ENCODE measurements around the gene PPP1R13B. TPM values are rescaled to one million over a fixed set of nuclear protein-coding genes. Genes with fewer than 3 reads are reported as not detected.

PPP1R13B gene
- polyA plus RNA-seq, 1 donor (not counting 4 experiments of a cell fraction or from before 2014, with no cell fraction given) = 7.7 TPM

DNA sequence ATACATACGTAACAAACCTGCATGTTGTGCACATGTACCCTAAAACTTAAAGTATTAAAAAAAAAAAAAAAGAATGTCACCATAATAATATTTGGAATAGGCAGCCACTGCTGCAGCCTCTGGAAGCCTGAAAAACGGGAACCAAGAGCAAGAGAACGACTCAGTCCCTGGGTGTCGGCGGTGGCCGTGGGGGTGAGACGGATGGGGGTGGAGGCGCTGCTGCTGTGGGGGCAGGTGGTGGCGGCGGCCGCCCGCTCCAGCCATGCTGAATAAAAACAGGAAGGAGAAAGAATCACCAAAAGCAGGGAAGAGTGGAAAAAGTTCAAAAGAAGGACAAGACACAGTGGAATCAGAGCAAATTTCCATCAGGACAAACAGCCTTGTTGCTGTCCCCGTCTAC, 84.8 kb downstream of the PPP1R13B start:
- Histone ChIP-seq H3K9me1 (ENCODE audit: control insufficient read depth, extremely low read depth, insufficient read depth, low read length) (no peaks in the 10 kb centered on the region), H3K27ac (ENCODE audit: control insufficient read depth, insufficient read depth, low read length) (no peak overlapping the region), H3K36me3 (ENCODE audit: control insufficient read depth in 2 of 2, extremely low read depth in 1 of 2, insufficient read depth in 2 of 2, low read length in 2 of 2) (peaks cover 0 to 2% of the 10 kb centered on the region in 2 experiments), H3K9me3 (ENCODE audit: control insufficient read depth, low read depth, low read length) (no peaks in the 10 kb centered on the region), H3K4me1 (ENCODE audit: control insufficient read depth, extremely low read depth, insufficient read depth, low read length) (no peaks in the 10 kb centered on the region), H3K27me3 (ENCODE audit: control insufficient read depth, extremely low read depth, insufficient read depth, low read length) (no peaks in the 10 kb centered on the region), H3K9ac (ENCODE audit: control insufficient read depth, extremely low read depth, insufficient read depth, low read length) (no peak overlapping the region), H3K79me2 (ENCODE audit: control insufficient read depth, insufficient read depth, low read length) (no peaks in the 10 kb centered on the region), H3K4me3 (ENCODE audit: control insufficient read depth in 2 of 3, extremely low read depth in 1 of 3, insufficient read depth in 2 of 3, low read depth in 1 of 3, low read length in 3 of 3) (no peak overlapping the region), H3K4me2 (ENCODE audit: control insufficient read depth, extremely low read depth, insufficient read depth, low read depth, low read length) (no peak overlapping the region), H2AFZ (ENCODE audit: control insufficient read depth, low read length) (no peak overlapping the region), H4K20me1 (ENCODE audit: control insufficient read depth, extremely low read depth, insufficient read depth, low read length) (no peaks in the 10 kb centered on the region)
- dilution Hi-C loops (cut with MboI; ENCODE audit: extremely low pct_ligation_motif_present, low sequenced_read_pairs) = no loop called here
- DNase-seq (ENCODE audit: low read depth, low spot score) = no peak
- FAIRE-seq = no peak
- TF ChIP-seq EZH2 (IDR thresholded peaks at IDR 0.05; ENCODE audit: low read length) = no peak
- no peak for TF ChIP-seq CTCF (optimal IDR thresholded peaks at IDR 0.05 in 1 of 3, IDR thresholded peaks at IDR 0.05 in 1 of 3, conservative IDR thresholded peaks at IDR 0.05 in 1 of 3; ENCODE audit: extremely low read depth in 1 of 3, insufficient read depth in 2 of 3, low read length in 3 of 3)

- no peak for FAIRE-seq
These were observed 85.3 kb downstream of the PPP1R13B start for GRCh38 chr14:103762036-103762435.

More at GRCh38 chr14:103762036-103762435, 85.3 kb downstream of the PPP1R13B start:
- no peaks in the 10 kb centered on the region for H4K20me1 ChIP-seq (ENCODE audit: control insufficient read depth, extremely low read depth, insufficient read depth, low read length)
- dilution Hi-C loops (cut with MboI; ENCODE audit: extremely low pct_ligation_motif_present, low sequenced_read_pairs) = no loop called here
- H3K36me3 ChIP-seq (ENCODE audit: control insufficient read depth in 2 of 2, extremely low read depth in 1 of 2, insufficient read depth in 2 of 2, low read length in 2 of 2) = peaks cover 0 to 2% of the 10 kb centered on the region in 2 experiments
- no peak overlapping the region for H3K27ac ChIP-seq (ENCODE audit: control insufficient read depth, insufficient read depth, low read length)
- no peak overlapping the region for H2AFZ ChIP-seq (ENCODE audit: control insufficient read depth, low read length)
- TF ChIP-seq CTCF (optimal IDR thresholded peaks at IDR 0.05 in 1 of 3, IDR thresholded peaks at IDR 0.05 in 1 of 3, conservative IDR thresholded peaks at IDR 0.05 in 1 of 3; ENCODE audit: extremely low read depth in 1 of 3, insufficient read depth in 2 of 3, low read length in 3 of 3) (no peak), EZH2 (IDR thresholded peaks at IDR 0.05; ENCODE audit: low read length) (no peak)
- no peak overlapping the region for H3K9ac ChIP-seq (ENCODE audit: control insufficient read depth, extremely low read depth, insufficient read depth, low read length)
- DNase-seq (ENCODE audit: low read depth, low spot score) = no peak
- no peaks in the 10 kb centered on the region for H3K79me2 ChIP-seq (ENCODE audit: control insufficient read depth, insufficient read depth, low read length)
- H3K9me1 ChIP-seq (ENCODE audit: control insufficient read depth, extremely low read depth, insufficient read depth, low read length) = no peaks in the 10 kb centered on the region
- H3K4me1 ChIP-seq (ENCODE audit: control insufficient read depth, extremely low read depth, insufficient read depth, low read length) = no peaks in the 10 kb centered on the region
- H3K4me2 ChIP-seq (ENCODE audit: control insufficient read depth, extremely low read depth, insufficient read depth, low read depth, low read length) = no peak overlapping the region
- no peaks in the 10 kb centered on the region for H3K27me3 ChIP-seq (ENCODE audit: control insufficient read depth, extremely low read depth, insufficient read depth, low read length)
- H3K9me3 ChIP-seq (ENCODE audit: control insufficient read depth, low read depth, low read length) = no peaks in the 10 kb centered on the region
- no peak overlapping the region for H3K4me3 ChIP-seq (ENCODE audit: control insufficient read depth in 2 of 3, extremely low read depth in 1 of 3, insufficient read depth in 2 of 3, low read depth in 1 of 3, low read length in 3 of 3)
